ENCODE data around the gene ZBP1. TPM values are rescaled to one million over a fixed set of nuclear protein-coding genes. Genes with fewer than 3 reads are reported as not detected.

Gene ZBP1
- total RNA-seq, 4 donors from 2014 or later = 0.19 TPM; not detected in 3

DNA sequence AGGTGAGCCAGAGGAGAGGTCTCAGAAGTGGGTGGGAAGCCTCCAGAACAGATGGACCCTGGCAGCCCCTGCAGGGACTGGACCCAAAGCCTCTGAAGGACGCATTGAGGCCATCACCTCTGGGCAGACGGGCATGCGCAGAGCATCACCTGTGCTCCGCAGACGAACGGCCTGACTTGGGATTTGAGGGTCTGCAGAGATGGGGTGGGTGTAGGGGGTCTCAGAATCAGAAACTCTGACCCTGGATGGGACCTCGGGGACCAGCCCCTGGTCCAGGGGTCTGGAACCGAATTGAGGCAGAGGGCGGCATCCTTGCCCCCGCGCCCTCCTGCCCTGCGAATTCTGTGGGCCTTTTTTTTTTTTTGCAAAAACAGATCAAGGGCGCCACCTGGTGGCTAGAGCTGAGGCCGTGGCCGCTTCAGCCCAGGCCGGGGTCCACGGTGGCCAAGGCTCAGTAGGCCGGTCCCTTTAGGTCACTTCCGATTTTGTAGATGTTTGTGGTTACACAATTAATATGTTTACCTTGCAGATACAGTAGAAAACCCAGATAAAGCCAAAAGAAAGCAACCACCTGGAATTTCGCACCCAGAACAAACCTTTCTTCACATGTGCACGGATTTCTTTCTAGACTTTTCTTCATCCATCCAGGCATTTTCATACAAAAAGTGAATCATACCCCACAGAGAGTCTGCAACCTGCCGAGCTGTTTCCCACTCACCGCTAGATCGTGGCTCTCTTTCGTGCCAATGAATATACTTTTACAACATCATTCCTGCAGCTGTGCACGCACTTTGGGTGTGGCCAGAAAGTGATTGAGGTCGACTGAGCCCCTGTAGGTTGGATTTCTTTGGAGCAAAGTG is 25.9 kb downstream of the ZBP1 start:
- intact Hi-C loops (cut with DNase I; ENCODE audit: low total_unique reads) = loop anchor here (2.0 kb wide), 1 partner anchor 78 kb away; no protein-coding TSS in a partner anchor
- no peak overlapping the region for H3K4me3 ChIP-seq (ENCODE audit: low read depth, poor library complexity, severe bottlenecking)
- TF ChIP-seq, protein P1, sequence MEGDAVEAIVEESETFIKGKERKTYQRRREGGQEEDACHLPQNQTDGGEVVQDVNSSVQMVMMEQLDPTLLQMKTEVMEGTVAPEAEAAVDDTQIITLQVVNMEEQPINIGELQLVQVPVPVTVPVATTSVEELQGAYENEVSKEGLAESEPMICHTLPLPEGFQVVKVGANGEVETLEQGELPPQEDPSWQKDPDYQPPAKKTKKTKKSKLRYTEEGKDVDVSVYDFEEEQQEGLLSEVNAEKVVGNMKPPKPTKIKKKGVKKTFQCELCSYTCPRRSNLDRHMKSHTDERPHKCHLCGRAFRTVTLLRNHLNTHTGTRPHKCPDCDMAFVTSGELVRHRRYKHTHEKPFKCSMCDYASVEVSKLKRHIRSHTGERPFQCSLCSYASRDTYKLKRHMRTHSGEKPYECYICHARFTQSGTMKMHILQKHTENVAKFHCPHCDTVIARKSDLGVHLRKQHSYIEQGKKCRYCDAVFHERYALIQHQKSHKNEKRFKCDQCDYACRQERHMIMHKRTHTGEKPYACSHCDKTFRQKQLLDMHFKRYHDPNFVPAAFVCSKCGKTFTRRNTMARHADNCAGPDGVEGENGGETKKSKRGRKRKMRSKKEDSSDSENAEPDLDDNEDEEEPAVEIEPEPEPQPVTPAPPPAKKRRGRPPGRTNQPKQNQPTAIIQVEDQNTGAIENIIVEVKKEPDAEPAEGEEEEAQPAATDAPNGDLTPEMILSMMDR (IDR thresholded peaks at IDR 0.05) = peak in 1 of 3 donors; percentile 23
- TF ChIP-seq POLR2A (IDR thresholded peaks at IDR 0.05) = no peak
- DNase-seq (ENCODE audit: low spot score in 2 of 2) = no peak
- WGBS, 2 donors = 32 to 33% methylated on average over 27 of the region's 27 CpGs

DNA sequence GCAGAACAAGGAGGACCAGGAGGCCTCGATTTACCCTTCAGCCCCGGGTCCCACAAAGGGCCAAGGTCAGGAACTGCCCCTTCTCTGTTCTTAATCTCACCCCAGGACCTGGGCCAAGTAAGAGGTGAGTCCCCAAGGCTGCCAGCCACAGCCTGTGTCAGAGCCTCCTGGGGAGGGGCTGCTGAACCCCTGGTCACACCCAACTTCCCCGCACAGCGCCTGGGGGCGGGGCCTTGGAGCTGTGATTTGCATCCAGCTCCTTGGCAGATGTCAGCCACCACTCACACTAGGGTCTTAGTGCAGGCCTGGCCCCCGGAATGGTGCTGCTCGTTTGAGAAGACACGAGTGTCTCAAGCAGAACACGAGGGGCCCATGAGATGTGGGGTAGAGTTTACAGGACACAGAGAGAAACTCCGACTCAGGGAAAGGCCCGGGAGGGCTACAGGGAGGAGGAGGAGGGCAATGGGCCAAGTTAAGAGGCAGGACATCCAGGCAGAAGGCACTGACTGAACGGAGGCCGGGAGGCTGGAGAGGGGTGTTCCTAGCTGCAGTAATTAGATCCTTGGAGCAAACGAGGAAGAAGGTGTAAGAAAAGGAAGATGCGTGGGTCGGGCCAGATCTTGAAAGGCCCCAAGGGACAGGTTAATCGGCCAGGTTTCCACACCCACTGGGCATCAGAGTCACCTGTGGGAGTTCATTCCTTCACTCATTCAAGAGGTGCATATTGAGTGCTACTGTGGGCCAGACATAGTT is 26.9 kb downstream of the ZBP1 start:
- TF ChIP-seq POLR2A (IDR thresholded peaks at IDR 0.05) = no peak
- TF ChIP-seq, protein P1 (IDR thresholded peaks at IDR 0.05) = no peak

DNA sequence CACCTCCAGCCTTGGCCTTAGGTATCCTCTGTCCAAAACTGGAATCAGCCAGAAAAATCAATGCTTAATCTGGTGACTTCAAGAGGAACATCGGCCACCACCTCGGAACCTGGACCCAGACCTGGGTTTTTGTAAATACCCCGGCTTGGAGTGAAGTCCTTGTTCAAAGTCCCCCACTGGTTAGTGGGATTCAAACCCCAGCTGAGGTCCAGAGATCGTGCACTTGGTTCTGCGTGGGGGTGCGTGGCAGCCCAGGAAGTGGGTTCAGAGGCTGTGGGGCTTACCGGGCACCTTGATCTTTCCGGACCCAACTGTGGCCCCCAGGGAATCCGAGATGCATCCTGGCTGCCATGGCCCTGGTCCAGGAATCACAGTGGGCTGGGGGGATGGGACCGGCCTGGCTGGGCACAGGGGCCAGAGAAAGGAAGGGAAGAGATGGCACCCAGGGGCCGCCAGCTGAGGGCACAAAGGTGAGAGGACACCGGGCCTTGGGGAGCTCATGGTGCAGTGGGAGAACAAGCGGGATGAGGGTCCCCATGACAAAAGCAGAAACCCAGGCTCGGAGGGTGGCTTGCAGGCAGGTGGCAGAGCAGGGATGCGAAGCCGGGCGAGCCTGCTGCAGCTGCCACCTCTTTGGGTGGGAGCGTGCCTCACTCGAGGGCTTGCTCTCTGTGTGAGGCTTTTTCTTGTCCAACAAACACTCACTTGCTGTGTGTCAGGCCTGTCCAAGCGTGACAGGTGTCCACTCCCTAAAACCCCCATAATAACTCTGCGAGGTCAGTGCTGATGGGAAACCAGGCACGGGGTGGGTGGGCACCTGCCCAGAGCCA is 27.7 kb downstream of the ZBP1 start:
- DNase-seq (ENCODE audit: low spot score in 2 of 2) = no peak
- 88 to 90% methylated on average over 22 of the region's 22 CpGs for WGBS, 2 donors
- intact Hi-C loops (cut with DNase I; ENCODE audit: low total_unique reads) = no loop called here
- H3K4me3 ChIP-seq (ENCODE audit: low read depth, poor library complexity, severe bottlenecking) = no peak overlapping the region
- TF ChIP-seq POLR2A (IDR thresholded peaks at IDR 0.05) = no peak
- TF ChIP-seq, protein P1 (IDR thresholded peaks at IDR 0.05) = no peak

More for the DNA sequence above, 26.9 kb downstream of the ZBP1 start:
- 46 to 49% methylated on average over 17 of the region's 17 CpGs for WGBS, 2 donors
- no peak for DNase-seq (ENCODE audit: low spot score in 2 of 2)
- H3K4me3 ChIP-seq (ENCODE audit: low read depth, poor library complexity, severe bottlenecking) = no peak overlapping the region
- intact Hi-C loops (cut with DNase I; ENCODE audit: low total_unique reads) = no loop called here

DNA sequence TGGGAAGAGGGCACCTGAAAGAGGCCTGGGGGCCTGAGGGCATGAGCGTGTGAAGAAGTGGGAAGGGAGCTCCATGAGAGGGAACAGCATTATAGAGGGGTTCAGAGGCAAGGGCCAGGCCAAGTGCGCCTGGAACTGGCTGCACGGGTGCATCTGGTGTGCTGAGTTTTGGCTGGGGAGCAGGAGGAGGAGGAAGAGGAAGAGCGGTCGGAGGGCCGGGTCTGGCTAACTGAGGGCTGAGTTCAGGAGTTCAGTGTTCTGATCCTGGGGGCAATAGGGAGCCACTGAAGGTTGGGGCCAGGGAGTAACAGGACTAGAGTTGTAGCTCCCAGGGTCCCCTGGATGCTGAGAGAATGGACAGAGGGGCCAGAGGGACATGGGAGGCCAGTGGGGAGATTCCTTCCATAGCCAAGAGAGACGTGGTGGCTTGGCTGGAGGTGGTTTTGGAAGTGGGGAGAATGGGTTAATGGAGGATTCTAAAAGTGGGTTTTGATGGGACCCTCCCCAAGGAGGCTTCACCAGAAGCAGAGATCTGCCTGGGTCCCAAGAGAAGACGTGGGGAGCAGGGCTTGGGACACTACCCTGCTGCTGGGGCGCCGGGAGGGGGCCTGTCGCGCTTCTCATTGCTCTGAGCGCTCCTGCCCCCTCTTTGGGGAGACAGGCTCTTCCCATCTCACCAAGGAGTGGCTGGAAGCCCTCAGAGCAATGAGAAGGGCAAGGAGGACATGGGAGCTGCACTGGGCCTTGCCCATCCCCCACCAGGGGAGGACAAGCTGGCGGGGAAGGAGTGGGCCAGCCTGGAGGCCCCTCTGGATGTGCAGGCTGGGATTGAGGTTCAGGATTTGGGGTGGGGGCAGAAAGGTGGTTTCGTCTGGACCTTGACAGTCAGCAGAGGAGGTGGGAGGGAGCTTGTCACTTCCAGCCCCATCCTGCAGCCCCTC is 28.7 kb downstream of the ZBP1 start:
- WGBS, 2 donors = 85% methylated on average over 15 of the region's 15 CpGs
- TF ChIP-seq POLR2A (IDR thresholded peaks at IDR 0.05) = no peak
- TF ChIP-seq, protein P1 (IDR thresholded peaks at IDR 0.05) = no peak
- no peak for DNase-seq (ENCODE audit: low spot score in 2 of 2)
- H3K4me3 ChIP-seq (ENCODE audit: low read depth, poor library complexity, severe bottlenecking) = no peak overlapping the region
- intact Hi-C loops (cut with DNase I; ENCODE audit: low total_unique reads) = no loop called here
